HG03108 (cell line): Measurements from ENCODE around the gene ZNF195.
"Not testable (repeated sequence)": the region's sequence is repeated elsewhere in the genome, so short reads cannot be mapped to it uniquely, and the experiment has no call there.

ENCODE experiments used
- ATAC-seq: cut with Tn5 transposase; IDR thresholded peaks from one replicate; pipeline ENCODE4 v1.9.1; 2021; ENCODE audit warnings: moderate library complexity; ENCODE audit not compliant: unreplicated experiment

Gene ZNF195

GRCh38 chr11:3378426-3379423 is at the start of gene ZNF195:
ZNF195 (minus strand) TSS chr11:3379146; CDS start chr11:3379040, 106 bp downstream.
- peak; percentile 99 for ATAC-seq

GRCh38 chr11:3428076-3428475 is 49.1 kb upstream of the ZNF195 start:
- not testable (repeated sequence) for ATAC-seq

GRCh38 chr11:3426541-3426940 is 47.6 kb upstream of the ZNF195 start:
- not testable (repeated sequence) for ATAC-seq

GRCh38 chr11:3423928-3424327 is 45.0 kb upstream of the ZNF195 start:
- not testable (repeated sequence) for ATAC-seq

- ATAC-seq, result not testable (repeated sequence)
Observed at GRCh38 chr11:3423138-3423731, 44.3 kb upstream of the ZNF195 start.

- peak; percentile 90 for ATAC-seq
Observed at GRCh38 chr11:3422380-3423137, 43.6 kb upstream of the ZNF195 start.

GRCh38 chr11:3421608-3422379 is 42.8 kb upstream of the ZNF195 start:
- ATAC-seq, result not testable (repeated sequence)

- not testable (repeated sequence) for ATAC-seq
Observed at GRCh38 chr11:3420281-3421042, 41.5 kb upstream of the ZNF195 start.

- not testable (repeated sequence) for ATAC-seq
Observed at GRCh38 chr11:3419496-3419895, 40.5 kb upstream of the ZNF195 start.

GRCh38 chr11:3417047-3417446 is 38.1 kb upstream of the ZNF195 start:
- ATAC-seq, result not testable (repeated sequence)

GRCh38 chr11:3415301-3415700 is 36.4 kb upstream of the ZNF195 start:
- ATAC-seq, result not testable (repeated sequence)

GRCh38 chr11:3413666-3414065 is 34.7 kb upstream of the ZNF195 start:
- ATAC-seq, result not testable (repeated sequence)

- no peak for ATAC-seq
Observed at GRCh38 chr11:3412837-3413236, 33.9 kb upstream of the ZNF195 start.

GRCh38 chr11:3408722-3409121 is 29.8 kb upstream of the ZNF195 start:
- ATAC-seq, result not testable (repeated sequence)

- not testable (repeated sequence) for ATAC-seq
Observed at GRCh38 chr11:3408058-3408605, 29.2 kb upstream of the ZNF195 start.

- ATAC-seq, result not testable (repeated sequence)
Observed at GRCh38 chr11:3406937-3407336, 28.0 kb upstream of the ZNF195 start.

GRCh38 chr11:3406223-3406875 is 27.4 kb upstream of the ZNF195 start:
- not testable (repeated sequence) for ATAC-seq

- not testable (repeated sequence) for ATAC-seq
Observed at GRCh38 chr11:3404076-3404925, 25.4 kb upstream of the ZNF195 start.
